ENCODE results near the gene PIEZO1.
A peak's percentile ranks its signal among the peaks of the same experiment; 100 is the strongest.

PIEZO1 gene

GRCh38 chr16:88759245-88759975 lies 25.6 kb downstream of the PIEZO1 start:
- TF ChIP-seq, protein P1, sequence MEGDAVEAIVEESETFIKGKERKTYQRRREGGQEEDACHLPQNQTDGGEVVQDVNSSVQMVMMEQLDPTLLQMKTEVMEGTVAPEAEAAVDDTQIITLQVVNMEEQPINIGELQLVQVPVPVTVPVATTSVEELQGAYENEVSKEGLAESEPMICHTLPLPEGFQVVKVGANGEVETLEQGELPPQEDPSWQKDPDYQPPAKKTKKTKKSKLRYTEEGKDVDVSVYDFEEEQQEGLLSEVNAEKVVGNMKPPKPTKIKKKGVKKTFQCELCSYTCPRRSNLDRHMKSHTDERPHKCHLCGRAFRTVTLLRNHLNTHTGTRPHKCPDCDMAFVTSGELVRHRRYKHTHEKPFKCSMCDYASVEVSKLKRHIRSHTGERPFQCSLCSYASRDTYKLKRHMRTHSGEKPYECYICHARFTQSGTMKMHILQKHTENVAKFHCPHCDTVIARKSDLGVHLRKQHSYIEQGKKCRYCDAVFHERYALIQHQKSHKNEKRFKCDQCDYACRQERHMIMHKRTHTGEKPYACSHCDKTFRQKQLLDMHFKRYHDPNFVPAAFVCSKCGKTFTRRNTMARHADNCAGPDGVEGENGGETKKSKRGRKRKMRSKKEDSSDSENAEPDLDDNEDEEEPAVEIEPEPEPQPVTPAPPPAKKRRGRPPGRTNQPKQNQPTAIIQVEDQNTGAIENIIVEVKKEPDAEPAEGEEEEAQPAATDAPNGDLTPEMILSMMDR (conservative IDR thresholded peaks at IDR 0.05), result no peak; the same call in 1 of the 2 replicates
- peak; percentile 48; the same call in 1 of the 2 replicates for TF ChIP-seq ZFX (IDR thresholded peaks at IDR 0.05)
- peak overlapping the region; percentile 98 for H3K27ac ChIP-seq

GRCh38 chr16:88758944-88759244 lies 26.1 kb downstream of the PIEZO1 start:
- peak overlapping the region; percentile 98 for H3K27ac ChIP-seq
- no peak for TF ChIP-seq ZFX (IDR thresholded peaks at IDR 0.05)
- TF ChIP-seq, protein P1 (conservative IDR thresholded peaks at IDR 0.05), result no peak

DNA sequence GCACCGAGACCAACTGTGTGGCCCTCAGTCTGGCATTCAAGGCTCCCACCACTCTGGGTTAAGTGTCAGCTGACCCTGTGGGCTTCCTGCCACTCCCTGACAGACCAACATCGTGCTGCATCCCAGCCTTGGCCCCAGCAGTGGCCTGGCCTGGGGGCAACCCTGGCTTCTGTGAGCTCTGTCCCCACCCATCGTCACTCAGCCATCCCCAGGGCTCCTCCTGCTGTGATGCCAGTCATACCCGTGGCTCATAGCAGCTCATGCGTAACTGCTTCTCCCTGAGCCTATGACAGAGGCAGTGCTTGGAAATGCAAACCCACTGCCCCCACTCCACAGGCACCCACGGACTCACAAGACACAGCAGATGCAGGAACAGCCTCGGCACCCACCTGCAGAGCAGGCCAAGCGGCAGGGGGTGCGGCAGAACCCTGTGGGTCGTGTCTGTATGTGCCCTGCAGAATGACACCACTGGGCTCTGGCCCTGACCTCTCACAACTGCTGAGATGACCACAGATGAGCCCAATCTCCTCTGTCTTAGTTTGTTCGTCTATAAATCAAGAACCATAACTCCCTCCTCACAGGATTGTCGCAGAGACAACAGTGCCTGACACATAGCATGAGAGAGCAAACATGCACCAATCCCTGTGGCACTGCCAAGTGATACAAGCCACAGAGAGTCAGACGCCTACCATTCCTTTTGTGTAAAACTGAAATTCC lies 26.6 kb downstream of the PIEZO1 start:
- TF ChIP-seq ZFX (IDR thresholded peaks at IDR 0.05), result no peak
- TF ChIP-seq, protein P1 (conservative IDR thresholded peaks at IDR 0.05), result no peak
- peak overlapping the region; percentile 98 for H3K27ac ChIP-seq

- peak overlapping the region; percentile 98 for H3K27ac ChIP-seq
- no peak for TF ChIP-seq ZFX (IDR thresholded peaks at IDR 0.05)
- TF ChIP-seq, protein P1 (conservative IDR thresholded peaks at IDR 0.05), result no peak
Observed at GRCh38 chr16:88755745-88756443, 29.1 kb downstream of the PIEZO1 start.

- TF ChIP-seq ZFX (IDR thresholded peaks at IDR 0.05), result no peak
- TF ChIP-seq, protein P1 (conservative IDR thresholded peaks at IDR 0.05), result no peak
- peak overlapping the region; percentile 98 for H3K27ac ChIP-seq
Observed at GRCh38 chr16:88754912-88755744, 29.9 kb downstream of the PIEZO1 start.

GRCh38 chr16:88754109-88754911 lies 30.7 kb downstream of the PIEZO1 start:
- TF ChIP-seq ZFX (IDR thresholded peaks at IDR 0.05), result no peak
- TF ChIP-seq, protein P1 (conservative IDR thresholded peaks at IDR 0.05), result no peak
- peak overlapping the region; percentile 98 for H3K27ac ChIP-seq

All from C4-2B (cell line).